HepG2 (cell line): Measurements from ENCODE around the gene KRTAP10-5. TPM values are rescaled to one million over a fixed set of nuclear protein-coding genes. Genes with fewer than 3 reads are reported as not detected.
A peak's percentile ranks its signal among the peaks of the same experiment; 100 is the strongest.

Experiments
- DBP ChIP-seq: sonication (generic); formaldehyde crosslinking; IDR thresholded peaks from 2 replicates; pipeline ENCODE4 v1.4.0; 2020; ENCODE audit warnings: missing genetic modification reagents; ENCODE audit errors: not compliant biosample characterization
- EHMT2 ChIP-seq: fragments of 200-600 bp; sonication (generic); IDR thresholded peaks from 2 replicates; pipeline ENCODE4 v1.7.0; 2017; ENCODE audit warnings: antibody characterized with exemption, low read depth, low read length, borderline replicate concordance
- ELF4 ChIP-seq: sonication (generic); formaldehyde crosslinking; IDR thresholded peaks from 2 replicates; pipeline ENCODE4 v1.5.0; 2020; ENCODE audit warnings: missing genetic modification reagents, mild to moderate bottlenecking, moderate library complexity, borderline replicate concordance
- GATAD2A ChIP-seq: IDR thresholded peaks from 2 replicates; pipeline ENCODE4 v1.6.1; 2016
- HDAC6 ChIP-seq: fragments of 200-600 bp; sonication (generic); IDR thresholded peaks from 2 replicates; pipeline ENCODE4 v1.7.0; 2017; ENCODE audit warnings: mild to moderate bottlenecking, antibody characterized with exemption, low read length, low read depth
- NFRKB ChIP-seq: fragments of 450-650 bp; IDR thresholded peaks from 2 replicates; pipeline ENCODE4 v1.6.1; 2017
- NR2F2 ChIP-seq: IDR thresholded peaks from 2 replicates; pipeline ENCODE4 v1.6.1; 2012; ENCODE audit warnings: low read depth, inconsistent platforms, borderline replicate concordance
- POLR2A ChIP-seq, 2 experiments: IDR thresholded peaks; 2 replicates each; pipeline ENCODE4 v1.6.1; 2011; ENCODE audit warnings: low read depth in 2 of 2, low read length in 2 of 2, mild to moderate bottlenecking in 1 of 2, moderate library complexity in 1 of 2; ENCODE audit not compliant: insufficient read depth in 1 of 2
- TBX3 ChIP-seq: fragments of 450-650 bp; IDR thresholded peaks from 2 replicates; pipeline ENCODE4 v1.6.1; 2017; ENCODE audit warnings: antibody characterized with exemption, mild to moderate bottlenecking, inconsistent platforms, borderline replicate concordance
- ZEB1 ChIP-seq: IDR thresholded peaks from 2 replicates; pipeline ENCODE4 v1.6.1; 2012; ENCODE audit warnings: mild to moderate bottlenecking, low read depth, inconsistent platforms; ENCODE audit not compliant: insufficient replicate concordance
- ZNF335 ChIP-seq: sonication (generic); formaldehyde crosslinking; IDR thresholded peaks from 2 replicates; pipeline ENCODE4 v1.4.0; 2020; ENCODE audit warnings: missing genetic modification reagents
- ZNF674 ChIP-seq: sonication (generic); formaldehyde crosslinking; IDR thresholded peaks from 2 replicates; pipeline ENCODE4 v1.5.0; 2020; ENCODE audit warnings: low read depth, mild to moderate bottlenecking, missing genetic modification reagents
- ZNF816 ChIP-seq: sonication (generic); formaldehyde crosslinking; IDR thresholded peaks from 2 replicates; pipeline ENCODE4 v1.8.0; 2022; ENCODE audit warnings: missing genetic modification reagents, mild to moderate bottlenecking, borderline replicate concordance
- polyA plus RNA-seq, 8 experiments: library from polyadenylated mRNA; depleted of rRNA in 3 of 8; stranded (reverse) in 7 of 8; unstranded in 1 of 8; fragments of >200 nt; fragmentation: Illumina TruSeq in 4 of 8; extraction: Trizol in 4 of 8; gene quantifications; 2 replicates each; pipeline versions ENCODE4 v1.2.1 to v1.2.3, GENCODE V29; 2011 to 2016; ENCODE audit warnings: low read depth in 4 of 8, missing spikeins in 1 of 8, mixed read lengths in 1 of 8; ENCODE audit not compliant: insufficient read depth in 1 of 8
- total RNA-seq, 5 experiments: library from RNA; depleted of rRNA; stranded (reverse); fragments of >200 nt; fragmentation: Illumina TruSeq; extraction: Trizol; gene quantifications; 2 replicates each; pipeline ENCODE4 v1.2.3, GENCODE V29; 2016; ENCODE audit warnings: low read depth in 1 of 5
- TF ChIP-seq, protein P1 (sequence below): sonication (generic); formaldehyde crosslinking; IDR thresholded peaks from one replicate; pipeline ENCODE4 v1.5.1; 2020; ENCODE audit warnings: mild to moderate bottlenecking, missing genetic modification reagents; ENCODE audit errors: not compliant biosample characterization
- TF ChIP-seq, protein P2 (sequence below): sonication (generic); formaldehyde crosslinking; IDR thresholded peaks from 2 replicates; pipeline ENCODE4 v1.4.0; 2020; ENCODE audit warnings: missing genetic modification reagents, borderline replicate concordance

The KRTAP10-5 gene
- total and polyA plus RNA-seq, 2 of the 13 experiments (the other 11 are each of a cell fraction or from before 2014, with no cell fraction given) = not detected

GRCh38 chr21:44574457-44575306 is 5.7 kb downstream of the KRTAP10-5 start (continued):
- TF ChIP-seq, protein P1, sequence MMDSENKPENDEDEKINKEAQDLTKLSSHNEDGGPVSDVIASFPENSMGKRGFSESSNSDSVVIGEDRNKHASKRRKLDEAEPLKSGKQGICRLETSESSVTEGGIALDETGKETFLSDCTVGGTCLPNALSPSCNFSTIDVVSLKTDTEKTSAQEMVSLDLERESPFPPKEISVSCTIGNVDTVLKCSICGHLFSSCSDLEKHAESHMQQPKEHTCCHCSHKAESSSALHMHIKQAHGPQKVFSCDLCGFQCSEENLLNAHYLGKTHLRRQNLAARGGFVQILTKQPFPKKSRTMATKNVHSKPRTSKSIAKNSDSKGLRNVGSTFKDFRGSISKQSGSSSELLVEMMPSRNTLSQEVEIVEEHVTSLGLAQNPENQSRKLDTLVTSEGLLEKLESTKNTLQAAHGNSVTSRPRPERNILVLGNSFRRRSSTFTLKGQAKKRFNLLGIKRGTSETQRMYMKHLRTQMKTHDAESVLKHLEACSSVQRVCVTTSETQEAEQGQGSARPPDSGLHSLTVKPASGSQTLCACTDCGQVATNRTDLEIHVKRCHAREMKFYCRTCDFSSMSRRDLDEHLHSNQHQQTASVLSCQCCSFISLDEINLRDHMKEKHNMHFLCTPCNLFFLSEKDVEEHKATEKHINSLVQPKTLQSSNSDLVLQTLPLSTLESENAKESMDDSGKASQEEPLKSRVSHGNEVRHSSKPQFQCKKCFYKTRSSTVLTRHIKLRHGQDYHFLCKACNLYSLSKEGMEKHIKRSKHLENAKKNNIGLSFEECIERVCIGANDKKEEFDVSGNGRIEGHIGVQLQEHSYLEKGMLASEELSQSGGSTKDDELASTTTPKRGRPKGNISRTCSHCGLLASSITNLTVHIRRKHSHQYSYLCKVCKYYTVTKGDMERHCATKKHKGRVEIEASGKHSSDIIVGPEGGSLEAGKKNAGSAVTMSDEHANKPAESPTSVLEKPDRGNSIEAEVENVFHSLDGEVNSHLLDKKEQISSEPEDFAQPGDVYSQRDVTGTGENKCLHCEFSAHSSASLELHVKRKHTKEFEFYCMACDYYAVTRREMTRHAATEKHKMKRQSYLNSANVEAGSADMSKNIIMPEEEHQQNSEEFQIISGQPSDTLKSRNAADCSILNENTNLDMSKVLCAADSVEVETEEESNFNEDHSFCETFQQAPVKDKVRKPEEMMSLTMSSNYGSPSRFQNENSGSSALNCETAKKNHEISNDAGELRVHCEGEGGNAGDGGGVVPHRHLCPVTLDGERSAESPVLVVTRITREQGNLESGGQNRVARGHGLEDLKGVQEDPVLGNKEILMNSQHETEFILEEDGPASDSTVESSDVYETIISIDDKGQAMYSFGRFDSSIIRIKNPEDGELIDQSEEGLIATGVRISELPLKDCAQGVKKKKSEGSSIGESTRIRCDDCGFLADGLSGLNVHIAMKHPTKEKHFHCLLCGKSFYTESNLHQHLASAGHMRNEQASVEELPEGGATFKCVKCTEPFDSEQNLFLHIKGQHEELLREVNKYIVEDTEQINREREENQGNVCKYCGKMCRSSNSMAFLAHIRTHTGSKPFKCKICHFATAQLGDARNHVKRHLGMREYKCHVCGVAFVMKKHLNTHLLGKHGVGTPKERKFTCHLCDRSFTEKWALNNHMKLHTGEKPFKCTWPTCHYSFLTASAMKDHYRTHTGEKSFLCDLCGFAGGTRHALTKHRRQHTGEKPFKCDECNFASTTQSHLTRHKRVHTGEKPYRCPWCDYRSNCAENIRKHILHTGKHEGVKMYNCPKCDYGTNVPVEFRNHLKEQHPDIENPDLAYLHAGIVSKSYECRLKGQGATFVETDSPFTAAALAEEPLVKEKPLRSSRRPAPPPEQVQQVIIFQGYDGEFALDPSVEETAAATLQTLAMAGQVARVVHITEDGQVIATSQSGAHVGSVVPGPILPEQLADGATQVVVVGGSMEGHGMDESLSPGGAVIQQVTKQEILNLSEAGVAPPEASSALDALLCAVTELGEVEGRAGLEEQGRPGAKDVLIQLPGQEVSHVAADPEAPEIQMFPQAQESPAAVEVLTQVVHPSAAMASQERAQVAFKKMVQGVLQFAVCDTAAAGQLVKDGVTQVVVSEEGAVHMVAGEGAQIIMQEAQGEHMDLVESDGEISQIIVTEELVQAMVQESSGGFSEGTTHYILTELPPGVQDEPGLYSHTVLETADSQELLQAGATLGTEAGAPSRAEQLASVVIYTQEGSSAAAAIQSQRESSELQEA (CRISPR knock-in tag) = no peak
- no peak for TF ChIP-seq DBP (CRISPR knock-in tag)
- TF ChIP-seq TBX3 = no peak
- no peak for TF ChIP-seq ZEB1
- no peak for TF ChIP-seq NR2F2
- no peak for TF ChIP-seq ZNF816
- TF ChIP-seq ELF4 = no peak
- no peak for TF ChIP-seq ZNF335 (CRISPR knock-in tag)
- TF ChIP-seq GATAD2A (CRISPR knock-in tag) = peak; percentile 44; the same call in 1 of the 2 replicates
- no peak for TF ChIP-seq ZNF674
- no peak for TF ChIP-seq HDAC6
- TF ChIP-seq EHMT2 = peak; percentile 71; the same call in 1 of the 2 replicates
- TF ChIP-seq, protein P2, sequence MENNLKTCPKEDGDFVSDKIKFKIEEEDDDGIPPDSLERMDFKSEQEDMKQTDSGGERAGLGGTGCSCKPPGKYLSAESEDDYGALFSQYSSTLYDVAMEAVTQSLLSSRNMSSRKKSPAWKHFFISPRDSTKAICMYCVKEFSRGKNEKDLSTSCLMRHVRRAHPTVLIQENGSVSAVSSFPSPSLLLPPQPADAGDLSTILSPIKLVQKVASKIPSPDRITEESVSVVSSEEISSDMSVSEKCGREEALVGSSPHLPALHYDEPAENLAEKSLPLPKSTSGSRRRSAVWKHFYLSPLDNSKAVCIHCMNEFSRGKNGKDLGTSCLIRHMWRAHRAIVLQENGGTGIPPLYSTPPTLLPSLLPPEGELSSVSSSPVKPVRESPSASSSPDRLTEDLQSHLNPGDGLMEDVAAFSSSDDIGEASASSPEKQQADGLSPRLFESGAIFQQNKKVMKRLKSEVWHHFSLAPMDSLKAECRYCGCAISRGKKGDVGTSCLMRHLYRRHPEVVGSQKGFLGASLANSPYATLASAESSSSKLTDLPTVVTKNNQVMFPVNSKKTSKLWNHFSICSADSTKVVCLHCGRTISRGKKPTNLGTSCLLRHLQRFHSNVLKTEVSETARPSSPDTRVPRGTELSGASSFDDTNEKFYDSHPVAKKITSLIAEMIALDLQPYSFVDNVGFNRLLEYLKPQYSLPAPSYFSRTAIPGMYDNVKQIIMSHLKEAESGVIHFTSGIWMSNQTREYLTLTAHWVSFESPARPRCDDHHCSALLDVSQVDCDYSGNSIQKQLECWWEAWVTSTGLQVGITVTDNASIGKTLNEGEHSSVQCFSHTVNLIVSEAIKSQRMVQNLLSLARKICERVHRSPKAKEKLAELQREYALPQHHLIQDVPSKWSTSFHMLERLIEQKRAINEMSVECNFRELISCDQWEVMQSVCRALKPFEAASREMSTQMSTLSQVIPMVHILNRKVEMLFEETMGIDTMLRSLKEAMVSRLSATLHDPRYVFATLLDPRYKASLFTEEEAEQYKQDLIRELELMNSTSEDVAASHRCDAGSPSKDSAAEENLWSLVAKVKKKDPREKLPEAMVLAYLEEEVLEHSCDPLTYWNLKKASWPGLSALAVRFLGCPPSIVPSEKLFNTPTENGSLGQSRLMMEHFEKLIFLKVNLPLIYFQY = no peak
- no peak for TF ChIP-seq POLR2A (IDR thresholded peaks at IDR 0.05; ENCODE audit: insufficient read depth in 1 of 2, low read depth in 2 of 2, low read length in 2 of 2)
- no peak for TF ChIP-seq NFRKB
